ENCODE data around the gene PGRMC1. TPM values are rescaled to one million over a fixed set of nuclear protein-coding genes. Genes with fewer than 3 reads are reported as not detected.

Gene PGRMC1
- total and polyA plus RNA-seq, 10 donors, result 13.6 to 60.1 (median 36.1) TPM

DNA sequence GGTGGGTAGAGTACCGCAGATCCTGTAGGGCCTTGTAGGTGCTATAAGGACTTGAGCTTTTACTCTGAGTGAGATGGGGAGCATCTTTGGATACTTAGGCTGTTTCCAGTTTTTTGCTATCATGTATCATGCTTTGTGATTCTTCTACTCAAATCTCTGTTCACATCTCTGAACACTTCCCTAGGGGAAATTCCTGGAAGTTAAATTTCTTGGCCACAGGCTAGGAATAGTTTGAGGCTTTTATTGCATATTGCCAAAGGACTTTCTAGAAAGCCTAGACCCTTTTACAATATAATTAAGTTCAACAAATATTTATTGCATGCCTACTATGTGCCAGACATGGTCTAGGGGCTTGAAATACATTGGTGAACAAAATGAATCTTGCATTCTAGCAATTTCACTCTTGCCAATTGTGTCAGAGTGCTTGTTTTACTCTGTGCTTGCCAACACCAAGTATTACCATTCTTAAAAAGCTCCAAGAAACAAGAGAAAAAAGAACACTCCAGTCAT is 4.1 kb upstream of the PGRMC1 start:
- TF ChIP-seq POLR2A (IDR thresholded peaks at IDR 0.05), result no peak
- Histone ChIP-seq H3K27ac (no peak overlapping the region), H3K4me3 (no peak overlapping the region), H3K4me1 (peaks cover 0 to 6% (median 0%) of the 10 kb centered on the region in 6 donors), H3K36me3 (no peaks in the 10 kb centered on the region), H3K9me3 (no peaks in the 10 kb centered on the region), H3K27me3 (replicated peaks in 1 of 7) (peaks cover 0 to 7% (median 0%) of the 10 kb centered on the region in 7 donors)
- 95 to 100% (median 100%) methylated on average over 1 of the region's 1 CpG for WGBS, 5 donors
- intact Hi-C loops (cut with DNase I; ENCODE audit: low total_unique reads), result no loop called here
- no peak for DNase-seq

DNA sequence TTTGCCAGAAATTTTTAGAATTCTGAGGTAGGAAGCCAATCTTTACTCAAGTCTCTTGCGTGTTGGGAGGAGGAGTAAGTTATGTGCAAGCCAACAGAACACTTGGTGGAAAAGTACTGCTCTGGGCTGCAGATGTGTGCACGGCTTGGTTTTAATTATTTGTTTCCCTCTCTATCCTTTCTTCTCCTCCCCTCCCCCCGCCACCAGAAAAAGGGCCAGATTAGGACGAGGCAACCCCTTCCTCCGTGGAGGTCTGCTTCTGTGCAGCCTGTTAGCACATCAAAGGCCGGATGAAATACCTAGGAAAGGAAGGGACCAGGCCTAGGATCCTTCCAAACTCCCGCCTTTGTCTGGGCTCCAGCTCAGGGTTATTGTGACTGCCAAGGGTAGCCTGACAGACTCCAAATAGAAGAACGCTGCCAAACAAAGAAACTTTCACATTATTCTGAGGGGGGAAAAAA is 1.0 kb upstream of the PGRMC1 start:
- Histone ChIP-seq H3K4me1 (peaks cover 0 to 28% (median 11%) of the 10 kb centered on the region in 6 donors), H3K4me3 (no peak overlapping the region), H3K36me3 (no peaks in the 10 kb centered on the region), H3K9me3 (no peaks in the 10 kb centered on the region), H3K27me3 (replicated peaks in 1 of 7) (peaks cover 0 to 7% (median 0%) of the 10 kb centered on the region in 7 donors), H3K27ac (peak overlapping the region in 2 of 8 donors; percentile 87 to 88)
- TF ChIP-seq POLR2A (IDR thresholded peaks at IDR 0.05) (no peak), POLR2AphosphoS5 (IDR thresholded peaks at IDR 0.05) (no peak)
- TF ChIP-seq, protein P1, sequence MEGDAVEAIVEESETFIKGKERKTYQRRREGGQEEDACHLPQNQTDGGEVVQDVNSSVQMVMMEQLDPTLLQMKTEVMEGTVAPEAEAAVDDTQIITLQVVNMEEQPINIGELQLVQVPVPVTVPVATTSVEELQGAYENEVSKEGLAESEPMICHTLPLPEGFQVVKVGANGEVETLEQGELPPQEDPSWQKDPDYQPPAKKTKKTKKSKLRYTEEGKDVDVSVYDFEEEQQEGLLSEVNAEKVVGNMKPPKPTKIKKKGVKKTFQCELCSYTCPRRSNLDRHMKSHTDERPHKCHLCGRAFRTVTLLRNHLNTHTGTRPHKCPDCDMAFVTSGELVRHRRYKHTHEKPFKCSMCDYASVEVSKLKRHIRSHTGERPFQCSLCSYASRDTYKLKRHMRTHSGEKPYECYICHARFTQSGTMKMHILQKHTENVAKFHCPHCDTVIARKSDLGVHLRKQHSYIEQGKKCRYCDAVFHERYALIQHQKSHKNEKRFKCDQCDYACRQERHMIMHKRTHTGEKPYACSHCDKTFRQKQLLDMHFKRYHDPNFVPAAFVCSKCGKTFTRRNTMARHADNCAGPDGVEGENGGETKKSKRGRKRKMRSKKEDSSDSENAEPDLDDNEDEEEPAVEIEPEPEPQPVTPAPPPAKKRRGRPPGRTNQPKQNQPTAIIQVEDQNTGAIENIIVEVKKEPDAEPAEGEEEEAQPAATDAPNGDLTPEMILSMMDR (IDR thresholded peaks at IDR 0.05 in 8 of 11, conservative IDR thresholded peaks at IDR 0.05 in 3 of 11), result no peak
- DNase-seq, result no peak
- intact Hi-C loops (cut with DNase I; ENCODE audit: low total_unique reads), result no loop called here
- 64 to 90% (median 80%) methylated on average over 8 of the region's 8 CpGs for WGBS, 5 donors

DNA sequence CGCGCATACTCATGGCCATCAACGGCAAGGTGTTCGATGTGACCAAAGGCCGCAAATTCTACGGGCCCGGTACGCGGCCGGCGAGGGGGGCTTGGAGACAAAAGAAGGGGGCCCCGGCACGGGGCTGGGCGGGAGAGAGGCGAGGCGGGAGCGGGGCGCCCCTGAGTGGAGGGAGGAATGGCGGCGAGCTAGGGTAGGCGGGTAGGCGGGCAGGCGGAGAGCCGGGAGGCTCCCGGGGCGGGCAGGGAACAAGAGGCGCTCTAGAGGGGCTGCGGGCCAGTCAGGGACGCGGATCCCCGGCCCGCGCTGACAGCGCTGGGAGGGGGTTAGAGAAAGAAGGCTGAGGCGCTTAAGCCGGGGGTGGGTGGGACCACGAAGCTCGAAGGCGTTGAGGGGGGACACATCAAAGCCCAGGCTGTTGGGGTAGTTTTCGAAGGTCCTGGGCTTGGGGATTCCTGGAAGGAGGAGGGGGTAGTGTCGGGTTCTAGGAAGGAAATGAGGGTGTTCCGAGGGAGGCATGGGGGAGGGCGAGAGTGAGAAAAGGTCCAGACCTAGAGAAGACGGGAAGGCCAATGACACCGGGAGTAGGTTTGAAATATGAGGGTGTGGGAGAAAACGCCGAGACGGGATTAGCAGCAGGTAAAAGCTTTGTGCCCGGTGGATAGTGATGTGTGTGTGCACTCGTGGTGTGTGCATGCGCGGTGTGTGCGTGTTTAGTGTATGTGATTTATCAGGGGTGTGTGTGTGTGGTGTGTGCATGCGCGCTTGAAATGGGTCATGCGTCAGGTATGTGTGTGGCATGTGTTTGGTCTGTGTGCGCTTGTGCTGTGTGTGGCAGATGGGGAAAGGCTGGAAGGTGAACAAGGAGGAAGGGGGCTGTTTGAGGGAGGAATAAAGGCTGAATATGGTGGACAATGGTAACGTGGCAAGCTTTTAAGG is 807 bp downstream of the PGRMC1 start:
- Histone ChIP-seq H3K9me3 (no peaks in the 10 kb centered on the region), H3K27me3 (replicated peaks in 1 of 7) (peaks cover 0 to 7% (median 0%) of the 10 kb centered on the region in 7 donors), H3K4me3 (peak overlapping the region; percentile 41 to 77 (median 64)), H3K4me1 (peaks cover 0 to 28% (median 11%) of the 10 kb centered on the region in 6 donors), H3K36me3 (no peaks in the 10 kb centered on the region), H3K27ac (peak overlapping the region; percentile 22 to 89 (median 85))
- TF ChIP-seq POLR2A (IDR thresholded peaks at IDR 0.05) (no peak), POLR2AphosphoS5 (IDR thresholded peaks at IDR 0.05) (no peak)
- TF ChIP-seq, protein P1 (IDR thresholded peaks at IDR 0.05 in 8 of 11, conservative IDR thresholded peaks at IDR 0.05 in 3 of 11), result no peak
- intact Hi-C loops (cut with DNase I; ENCODE audit: low total_unique reads), result no loop called here
- peak; percentile 86 for DNase-seq
- WGBS, 5 donors, result 0 to 55% (median 1%) methylated on average over 45 to 58 of the region's 58 CpGs

DNA sequence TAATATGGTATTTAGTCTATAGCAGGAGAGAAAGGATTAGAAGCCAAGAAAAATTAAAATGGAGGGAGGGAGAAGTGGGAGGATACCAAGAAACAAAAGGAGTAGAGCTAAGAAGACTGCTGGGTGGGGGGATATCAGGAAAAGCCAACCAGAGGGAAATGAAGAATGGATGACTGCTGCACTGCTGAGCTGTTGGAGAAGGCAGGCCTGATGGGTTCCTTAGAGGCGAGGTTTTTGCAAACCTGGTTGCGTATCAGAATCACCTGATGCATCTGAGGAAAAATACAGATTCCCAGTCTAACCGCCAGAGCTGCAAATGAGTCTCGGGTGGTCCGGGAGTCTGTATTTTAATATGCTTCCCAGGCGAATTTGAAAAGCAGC is 1.5 kb downstream of the PGRMC1 start:
- DNase-seq, result no peak
- Histone ChIP-seq H3K27ac (no peak overlapping the region), H3K4me1 (peaks cover 0 to 28% (median 11%) of the 10 kb centered on the region in 6 donors), H3K9me3 (no peaks in the 10 kb centered on the region), H3K27me3 (replicated peaks in 1 of 7) (peaks cover 0 to 7% (median 0%) of the 10 kb centered on the region in 7 donors), H3K36me3 (peaks cover 0 to 5% (median 0%) of the 10 kb centered on the region in 6 donors), H3K4me3 (peak overlapping the region in 6 of 8 donors; percentile 62 to 77 (median 65))
- WGBS, 5 donors, result 66 to 82% (median 76%) methylated on average over 6 of the region's 6 CpGs
- TF ChIP-seq, protein P1 (IDR thresholded peaks at IDR 0.05 in 8 of 11, conservative IDR thresholded peaks at IDR 0.05 in 3 of 11), result no peak
- no peak for TF ChIP-seq POLR2A (IDR thresholded peaks at IDR 0.05)
- TF ChIP-seq POLR2AphosphoS5 (IDR thresholded peaks at IDR 0.05), result no peak
- intact Hi-C loops (cut with DNase I; ENCODE audit: low total_unique reads), result no loop called here
